GOT3 (cell line): ENCODE data around the gene ARL8A.
"Not testable (repeated sequence)": the region's sequence is repeated elsewhere in the genome, so short reads cannot be mapped to it uniquely, and the experiment has no call there.

Source experiments
- DNase-seq: peaks from one replicate; lab custom pipeline; 2025; ENCODE audit warnings: mixed read lengths; lab: John Stamatoyannopoulos, UW

Gene ARL8A

GRCh38 chr1:202144402-202145067 lies at the start of gene ARL8A:
TSS of gene ARL8A (minus strand) at chr1:202144737. CDS start at chr1:202144572, 165 bp downstream.
- DNase-seq = peak; percentile 13

GRCh38 chr1:202194328-202194648 lies 49.8 kb upstream of the ARL8A start:
- DNase-seq = no peak

GRCh38 chr1:202193614-202194327 lies 49.2 kb upstream of the ARL8A start, which contains the start of gene LGR6:
TSS of gene LGR6 (plus strand) at chr1:202193799. CDS start at chr1:202193990, 191 bp downstream.
- no peak for DNase-seq

GRCh38 chr1:202192770-202193613 lies 48.5 kb upstream of the ARL8A start:
- no peak for DNase-seq

GRCh38 chr1:202191391-202191790 lies 46.9 kb upstream of the ARL8A start:
- not testable (repeated sequence) for DNase-seq

- no peak for DNase-seq
Measured at GRCh38 chr1:202189918-202190715, 45.6 kb upstream of the ARL8A start.

GRCh38 chr1:202189001-202189790 lies 44.7 kb upstream of the ARL8A start:
- DNase-seq = peak; percentile 25

- no peak for DNase-seq
Measured at GRCh38 chr1:202187697-202188407, 43.3 kb upstream of the ARL8A start.

GRCh38 chr1:202187041-202187671 lies 42.6 kb upstream of the ARL8A start:
- DNase-seq = no peak

GRCh38 chr1:202186327-202186726 lies 41.8 kb upstream of the ARL8A start:
- DNase-seq = no peak

- DNase-seq = peak; percentile 64
Measured at GRCh38 chr1:202184750-202185460, 40.4 kb upstream of the ARL8A start.

GRCh38 chr1:202182040-202182877 lies 37.7 kb upstream of the ARL8A start:
- DNase-seq = no peak

- DNase-seq = no peak
Measured at GRCh38 chr1:202181586-202181985, 37.0 kb upstream of the ARL8A start.

GRCh38 chr1:202180751-202181139 lies 36.2 kb upstream of the ARL8A start:
- not testable (repeated sequence) for DNase-seq

- DNase-seq = no peak
Measured at GRCh38 chr1:202179828-202180750, 35.6 kb upstream of the ARL8A start.

GRCh38 chr1:202176949-202177927 lies 32.7 kb upstream of the ARL8A start:
- DNase-seq = no peak
